Activated naive CD4-positive, alpha-beta T cell treated with anti-CD3 and anti-CD28 coated beads, Interleukin-2, amount 50 U/mL, for 16 hours (primary cell): ENCODE data around the gene TMEM196.
"Not testable (repeated sequence)": the region's sequence is repeated elsewhere in the genome, so short reads cannot be mapped to it uniquely, and the experiment has no call there.

Experiments used
- DNase-seq: peaks from one replicate; pipeline ENCODE4 v3.0.0-alpha.2; 2020

The TMEM196 gene

DNA sequence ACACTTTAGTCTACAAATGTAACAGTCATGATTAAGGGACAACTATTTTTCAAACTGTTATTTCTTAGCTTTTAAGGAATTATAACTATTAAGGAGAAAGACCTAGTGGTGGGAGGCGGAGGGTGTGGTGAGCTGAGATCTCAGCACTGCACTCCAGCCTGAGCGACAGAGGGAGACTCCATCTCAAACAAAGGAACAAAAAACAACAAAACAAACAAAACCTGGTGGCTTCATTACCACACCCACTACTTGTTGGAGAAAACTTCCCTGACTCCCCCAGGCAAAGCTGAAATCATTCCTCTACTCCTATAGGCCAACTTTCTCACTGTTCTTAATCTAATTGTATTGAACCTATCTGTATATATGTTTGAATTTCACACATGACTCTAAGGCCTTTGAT is 67.8 kb downstream of the TMEM196 start:
- DNase-seq, result no peak

DNA sequence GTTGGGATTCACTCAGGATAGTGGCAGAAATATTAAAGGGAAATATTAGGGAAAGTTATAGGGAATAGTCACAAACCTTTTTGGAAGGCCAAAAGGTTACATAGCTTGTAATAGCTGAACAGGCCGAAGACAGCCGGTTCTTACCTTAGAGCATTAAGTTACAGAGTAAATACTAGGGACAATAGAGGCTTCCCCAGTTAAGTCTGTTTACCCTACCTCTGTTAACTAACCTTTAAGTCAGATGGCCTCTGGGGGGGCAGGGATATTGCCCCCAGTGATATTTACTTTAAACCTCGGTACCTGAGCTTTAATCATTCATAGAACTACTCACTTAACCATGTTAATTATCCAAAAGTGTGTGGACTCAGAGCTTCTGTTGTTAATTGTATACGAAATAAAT is 71.9 kb downstream of the TMEM196 start:
- no peak for DNase-seq

DNA sequence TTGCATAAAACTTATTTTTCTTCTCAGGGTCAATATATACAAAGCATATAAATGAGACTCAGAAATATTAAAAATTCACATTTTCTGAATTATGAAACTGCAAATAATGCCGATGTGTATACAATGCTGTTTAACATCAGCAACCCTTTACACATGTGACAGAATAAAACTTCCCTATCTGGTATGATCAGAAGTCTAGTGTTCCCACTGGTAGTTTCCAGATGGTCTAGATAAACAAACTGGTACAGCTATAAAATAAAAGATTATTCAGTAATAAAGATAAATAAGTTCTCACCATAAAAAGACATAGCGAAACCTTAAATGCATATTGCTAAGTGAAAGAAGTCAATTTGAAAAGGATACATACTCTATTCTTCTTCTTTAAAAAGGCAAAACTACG is 72.5 kb downstream of the TMEM196 start:
- DNase-seq, result no peak

DNA sequence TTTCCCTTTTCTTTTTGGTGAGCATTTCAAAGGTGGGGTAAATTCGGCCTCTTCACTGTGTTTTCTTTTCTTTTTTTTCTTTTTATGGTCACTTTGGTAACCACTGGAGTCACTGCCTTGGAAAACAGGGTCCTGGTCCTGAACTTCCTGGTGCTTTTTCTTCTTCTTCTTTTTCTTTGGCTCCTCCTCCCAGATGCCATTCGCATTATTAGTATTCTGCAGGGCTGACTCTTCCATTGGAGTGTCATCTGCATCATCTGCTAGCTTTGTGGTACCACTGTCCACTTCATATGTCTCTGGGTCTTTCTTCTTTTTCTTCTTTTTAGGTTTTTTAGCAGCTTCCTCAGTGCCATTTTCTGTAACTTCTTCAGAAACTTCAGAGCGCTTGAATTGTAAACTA is 75.1 kb downstream of the TMEM196 start:
- no peak for DNase-seq

DNA sequence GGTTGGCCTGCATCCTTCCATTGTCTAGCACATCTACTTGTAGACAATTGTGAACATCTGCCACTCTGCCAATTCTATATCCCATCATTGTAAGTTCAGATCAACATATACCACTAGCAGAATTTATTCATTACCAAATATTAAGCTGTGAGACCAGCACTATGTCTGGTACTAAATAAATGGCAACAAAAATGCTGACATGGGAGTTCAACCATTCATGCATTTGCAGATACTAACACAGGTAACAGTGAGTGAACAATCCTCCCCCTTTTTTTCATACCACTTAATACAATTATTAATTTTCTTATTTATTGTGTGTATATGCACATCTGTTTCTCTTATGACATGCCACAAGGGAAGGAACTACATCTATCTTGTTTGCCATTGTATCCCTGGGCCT is 76.5 kb downstream of the TMEM196 start:
- DNase-seq, result no peak

DNA sequence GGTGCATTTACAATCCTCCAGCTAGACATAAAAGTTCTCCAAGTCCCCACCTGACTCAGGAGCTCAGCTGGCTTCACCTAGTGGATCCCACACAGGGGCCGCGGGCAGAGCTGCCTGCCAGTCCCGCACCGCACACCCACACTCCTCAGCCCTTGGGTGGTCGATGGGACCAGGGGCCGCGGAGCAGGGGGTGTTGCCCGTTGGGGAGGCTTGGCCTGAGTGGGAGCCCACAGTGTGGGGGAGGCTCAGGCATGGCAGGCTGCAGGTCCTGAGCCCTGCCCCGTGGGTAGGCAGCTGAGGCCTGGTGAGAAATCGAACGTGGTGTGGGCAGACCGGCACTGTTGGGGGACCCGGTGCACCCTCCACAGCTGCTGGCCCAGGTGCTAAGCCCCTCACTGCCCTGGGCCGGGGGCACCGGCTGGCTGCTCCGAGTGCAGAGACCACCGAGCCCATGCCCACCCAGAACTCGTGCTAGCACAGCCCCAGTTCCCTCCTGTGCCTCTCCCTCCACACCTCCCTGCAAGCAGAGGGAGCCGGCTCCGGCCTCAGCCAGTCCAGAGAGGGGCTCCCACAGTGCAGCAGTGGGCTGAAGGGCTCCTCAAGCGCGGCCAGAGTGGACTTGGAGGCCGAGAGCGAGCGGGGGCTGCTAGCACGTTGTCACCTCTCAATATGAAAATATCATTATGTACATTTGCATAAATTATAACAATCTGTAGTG is 81.1 kb downstream of the TMEM196 start:
- DNase-seq, result no peak

DNA sequence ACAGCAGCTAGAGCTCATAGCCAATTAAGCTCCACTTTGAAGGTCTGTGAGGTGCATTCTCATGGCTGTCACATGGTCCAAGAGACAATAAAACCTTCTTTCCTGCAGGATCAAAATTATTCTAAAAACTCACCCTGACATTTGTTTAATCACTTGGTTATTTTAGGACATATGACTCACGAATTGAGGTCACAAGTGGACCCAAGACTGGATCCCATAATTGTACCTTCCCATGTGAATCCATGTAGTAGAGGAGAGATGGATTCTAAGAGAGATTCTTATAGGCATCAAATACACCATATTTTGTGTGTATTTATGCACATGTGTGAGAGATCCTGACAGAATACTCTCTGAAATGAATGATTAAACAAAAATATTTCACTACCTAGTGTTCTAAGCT is 82.7 kb downstream of the TMEM196 start:
- no peak for DNase-seq

DNA sequence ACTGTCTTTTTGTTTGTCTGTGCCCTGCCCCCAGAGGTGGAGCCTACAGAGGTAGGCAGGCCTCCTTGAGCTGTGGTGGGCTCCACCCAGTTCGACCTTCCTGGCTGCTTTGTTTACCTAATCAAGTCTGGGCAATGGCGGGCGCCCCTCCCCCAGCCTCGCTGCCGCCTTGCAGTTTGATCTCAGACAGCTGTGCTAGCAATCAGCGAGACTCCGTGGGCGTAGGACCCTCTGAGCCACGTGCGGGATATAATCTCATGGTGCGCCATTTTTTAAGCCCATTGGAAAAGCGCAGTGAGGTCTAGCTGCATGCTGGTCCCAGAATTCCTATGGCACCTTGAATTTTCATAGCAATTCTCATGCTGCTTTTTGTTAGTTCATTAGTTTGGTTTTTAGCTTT is 84.3 kb downstream of the TMEM196 start:
- not testable (repeated sequence) for DNase-seq

DNA sequence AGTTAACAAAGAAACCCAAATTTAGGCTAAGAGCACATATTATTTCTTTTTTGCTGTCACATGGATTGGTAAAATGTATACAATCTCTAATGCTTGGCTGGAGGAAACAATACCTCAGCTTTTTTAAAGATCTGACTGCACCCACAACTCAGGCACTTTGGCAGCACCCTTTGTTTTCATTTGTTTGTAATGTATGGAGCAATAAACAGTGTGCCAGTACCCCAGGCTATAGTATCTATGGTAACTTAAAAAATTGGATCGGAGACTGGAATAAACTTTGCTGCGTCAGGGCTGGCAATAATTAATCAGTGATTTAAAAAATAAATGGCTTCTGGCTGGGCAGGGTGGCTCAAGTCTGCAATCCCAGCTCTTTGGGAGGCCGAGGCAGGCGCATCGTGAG is 91.8 kb downstream of the TMEM196 start:
- DNase-seq, result no peak

DNA sequence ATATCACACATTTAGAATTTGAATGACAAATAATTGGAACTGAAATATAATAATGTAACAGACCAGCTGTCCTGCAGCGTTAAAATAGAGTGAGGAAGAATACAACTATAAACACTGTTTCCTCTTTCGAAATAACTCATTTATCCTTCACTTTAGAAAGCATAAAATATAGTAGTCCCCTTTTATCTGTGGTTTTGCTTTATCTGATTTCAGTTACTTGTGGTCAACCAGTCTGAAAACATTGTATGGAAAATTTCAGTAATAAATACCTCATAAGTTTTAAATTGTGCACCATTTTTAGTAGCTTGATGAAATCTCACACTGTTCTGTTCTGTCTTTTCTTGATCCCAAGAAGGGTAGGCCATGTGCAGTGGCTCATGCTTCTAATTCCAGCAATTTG is 96.2 kb downstream of the TMEM196 start:
- no peak for DNase-seq

DNA sequence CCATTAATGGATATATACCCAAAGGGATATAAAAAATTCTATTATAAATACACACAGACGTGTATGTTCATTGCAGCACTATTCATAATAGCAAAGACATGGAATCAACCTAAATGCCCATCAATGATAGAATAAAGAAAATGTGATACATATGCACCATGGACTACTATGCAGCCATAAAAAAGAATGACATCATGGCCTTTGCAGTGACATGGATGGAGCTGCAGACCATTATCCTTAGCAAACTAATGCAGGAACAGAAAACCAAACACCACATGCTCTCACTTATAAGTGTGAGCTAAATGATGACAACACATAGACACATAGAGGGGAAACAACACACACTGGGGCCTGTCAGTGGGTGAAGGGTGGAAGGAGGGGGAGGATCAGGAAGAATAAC is 97.6 kb downstream of the TMEM196 start:
- DNase-seq, result no peak

DNA sequence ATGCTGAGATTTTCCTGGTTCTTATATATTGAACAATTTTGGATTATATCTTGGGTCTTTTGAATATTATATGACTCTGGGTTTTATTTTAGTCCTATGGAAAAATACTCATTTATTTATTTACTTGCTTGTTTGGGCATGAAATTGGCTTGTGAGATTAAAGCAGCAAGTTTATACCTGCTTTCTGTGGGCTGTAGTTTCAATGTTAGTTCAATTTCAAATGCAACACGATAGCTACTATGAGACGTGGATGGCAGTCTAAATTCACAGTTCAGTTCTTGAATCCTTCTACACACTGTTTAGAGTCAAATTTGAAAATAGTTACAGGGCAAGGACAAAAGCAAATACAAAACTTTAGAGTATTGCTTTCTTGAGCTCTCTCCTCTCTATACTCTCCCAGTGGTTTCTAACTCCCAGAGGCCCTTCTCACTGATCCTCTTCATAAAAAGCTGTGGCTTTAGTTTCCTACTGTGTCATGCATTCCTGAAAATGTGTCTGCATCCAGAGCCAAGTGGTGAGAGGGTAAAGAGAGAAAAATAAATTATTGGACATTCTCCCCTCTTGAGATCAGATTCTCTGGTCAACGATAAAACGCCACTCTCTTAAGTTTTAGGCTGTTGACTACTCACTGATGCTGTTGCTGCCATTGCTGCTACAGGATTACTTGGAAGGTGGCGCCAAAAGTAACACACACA is 99.0 kb downstream of the TMEM196 start:
- no peak for DNase-seq

DNA sequence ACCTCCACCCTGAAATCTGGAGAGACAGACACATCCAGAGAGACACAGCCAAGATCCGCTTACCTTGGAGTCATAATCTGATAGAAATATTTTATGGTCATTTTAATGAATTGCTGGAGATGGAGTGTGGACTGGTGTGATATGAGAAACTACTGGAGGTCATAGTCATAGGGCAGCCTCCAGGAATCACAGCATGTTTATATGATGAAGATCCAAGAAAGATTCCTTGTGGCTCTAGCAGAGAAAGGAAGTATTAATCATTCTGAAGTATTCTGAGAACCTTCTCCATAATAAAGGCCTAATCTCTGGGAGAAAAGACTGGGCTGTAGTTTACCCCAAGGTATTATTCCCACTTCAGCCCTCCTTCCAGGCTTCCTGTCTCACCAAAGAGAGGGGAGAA is 102.6 kb downstream of the TMEM196 start:
- no peak for DNase-seq
